ENCODE measurements around the gene INF2.

Gene INF2

DNA sequence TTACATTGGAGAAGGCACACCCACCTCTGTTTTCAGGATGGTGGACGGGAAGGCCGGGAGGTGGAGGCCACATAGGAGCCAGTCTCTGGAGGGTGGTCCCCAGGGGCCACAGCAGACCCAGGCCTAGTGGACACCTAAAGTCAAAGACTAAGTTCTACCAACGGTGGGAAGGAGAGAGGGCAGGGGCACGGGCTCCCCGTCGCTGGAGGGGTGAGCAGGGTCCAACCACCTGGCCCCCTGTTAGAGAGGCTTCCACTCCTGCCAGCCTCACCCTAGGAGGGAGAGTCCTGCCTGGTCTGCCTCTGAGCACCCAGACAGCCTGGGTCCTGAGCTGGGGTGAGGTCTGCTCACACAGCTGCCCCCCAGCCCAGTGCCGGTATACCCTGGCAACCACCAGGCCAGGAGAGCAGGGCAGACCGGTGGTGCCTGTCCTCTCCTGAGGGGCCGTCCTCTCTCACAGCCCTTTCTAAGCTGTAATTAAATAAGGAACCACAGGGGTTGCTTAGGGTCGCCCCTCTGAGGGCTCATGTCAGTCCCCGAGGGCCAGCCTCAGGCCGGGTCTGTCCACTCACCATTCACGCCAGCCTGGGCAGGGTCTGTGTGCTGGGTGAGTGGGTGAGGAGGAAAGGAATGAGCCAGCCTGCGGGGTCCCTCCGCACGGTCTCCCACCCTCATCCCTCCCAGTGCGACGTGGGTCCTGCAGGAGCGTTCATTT lies 2.3 kb downstream of the INF2 start:
- DNase-seq = no peak

DNA sequence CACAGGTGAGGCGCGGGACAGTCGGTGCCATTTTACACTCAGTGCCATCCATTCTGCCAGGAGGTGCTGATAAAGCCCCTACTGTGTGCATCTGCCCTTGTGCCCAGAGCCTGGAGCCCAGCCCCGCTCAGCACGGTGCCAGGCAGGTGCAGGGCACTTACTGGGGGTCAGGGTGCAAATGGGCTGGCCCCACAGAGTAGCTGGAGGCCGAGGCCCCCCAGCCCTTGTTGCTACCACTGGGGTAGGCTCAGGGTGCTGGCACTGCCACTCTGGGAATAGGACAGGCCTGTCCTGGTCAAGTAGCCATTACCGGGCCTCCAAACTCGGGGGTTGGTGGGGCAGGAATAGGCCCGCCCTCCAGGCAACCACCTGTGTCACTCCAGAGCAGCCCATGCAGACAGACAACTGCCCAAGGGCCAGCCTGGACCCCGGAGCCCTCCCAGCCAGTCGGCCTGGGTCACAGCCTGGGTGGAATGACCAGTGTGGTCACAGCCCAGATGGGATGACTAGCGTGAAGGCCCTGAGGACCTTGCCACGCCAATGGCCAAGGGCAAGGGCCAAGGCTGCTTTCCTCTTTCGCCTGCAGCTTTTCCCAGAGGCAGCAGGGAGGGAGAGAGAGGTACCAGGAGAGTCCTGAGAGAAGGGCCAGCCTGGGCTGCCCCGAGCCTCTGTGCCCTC lies 3.0 kb downstream of the INF2 start:
- no peak for DNase-seq

DNA sequence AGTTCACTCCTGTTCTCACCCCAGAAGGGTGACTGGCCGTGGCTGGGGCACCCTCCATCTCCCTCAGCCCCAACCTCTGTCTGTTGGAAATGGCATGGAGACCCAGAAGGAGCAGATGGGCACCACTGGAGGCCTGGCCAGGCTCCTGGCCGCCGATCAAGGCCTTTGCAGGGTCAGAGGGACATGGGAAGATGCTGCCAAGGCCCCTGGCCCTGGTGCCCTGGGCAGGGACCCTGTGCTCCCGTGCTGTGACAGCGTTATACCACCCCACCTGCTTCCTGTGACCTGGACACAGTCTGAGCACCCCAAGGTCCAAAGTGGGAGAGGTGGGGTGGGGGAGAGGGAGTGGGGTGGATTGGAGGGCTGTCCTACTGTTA lies 3.5 kb downstream of the INF2 start:
- DNase-seq = no peak

DNA sequence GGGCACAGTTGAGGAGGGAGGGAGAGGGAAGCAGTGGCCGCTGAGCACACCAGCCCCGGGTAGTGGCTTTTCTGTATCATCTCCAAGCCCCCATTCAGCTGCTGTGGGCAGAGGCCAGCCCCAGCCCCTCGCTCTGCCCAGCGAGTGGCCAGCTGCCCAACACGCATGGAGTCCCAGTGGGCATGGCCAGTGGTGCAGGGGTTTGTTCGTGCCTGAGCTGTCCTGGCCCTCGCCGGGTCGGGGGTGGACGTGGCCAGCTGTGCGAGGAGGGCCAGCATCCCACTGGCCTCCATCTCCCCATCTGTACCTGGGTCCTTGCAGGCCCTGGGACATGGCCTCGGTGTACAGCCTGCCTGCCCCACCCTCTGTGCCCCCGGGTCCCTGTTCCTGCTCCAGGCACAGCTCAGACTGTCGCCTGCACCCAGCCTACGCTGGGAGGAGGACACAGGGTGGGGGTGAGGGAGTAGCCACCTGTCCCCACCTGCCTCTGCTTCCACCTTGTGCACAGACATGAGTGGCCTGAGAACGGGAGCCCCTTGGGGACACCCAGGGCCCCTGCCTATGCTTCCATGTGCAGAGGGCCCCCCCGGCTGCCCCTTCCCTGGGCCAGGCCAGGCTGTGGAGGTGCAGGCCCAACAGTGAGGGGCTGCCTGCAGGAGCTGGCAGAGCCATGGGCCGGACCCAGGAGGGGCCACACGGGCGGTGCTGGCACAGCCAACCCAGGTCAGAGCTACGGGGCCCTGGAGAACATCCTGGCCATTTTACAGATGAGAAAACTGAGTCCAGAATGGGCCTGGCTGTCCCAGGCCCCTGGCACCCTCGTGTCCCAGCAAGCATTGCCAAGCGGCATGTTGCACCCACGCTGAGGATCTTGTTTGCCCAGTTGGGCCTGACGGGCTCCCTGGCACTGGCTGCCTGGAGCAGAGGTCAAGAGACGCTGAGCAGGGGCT lies 4.3 kb downstream of the INF2 start:
- DNase-seq = no peak

DNA sequence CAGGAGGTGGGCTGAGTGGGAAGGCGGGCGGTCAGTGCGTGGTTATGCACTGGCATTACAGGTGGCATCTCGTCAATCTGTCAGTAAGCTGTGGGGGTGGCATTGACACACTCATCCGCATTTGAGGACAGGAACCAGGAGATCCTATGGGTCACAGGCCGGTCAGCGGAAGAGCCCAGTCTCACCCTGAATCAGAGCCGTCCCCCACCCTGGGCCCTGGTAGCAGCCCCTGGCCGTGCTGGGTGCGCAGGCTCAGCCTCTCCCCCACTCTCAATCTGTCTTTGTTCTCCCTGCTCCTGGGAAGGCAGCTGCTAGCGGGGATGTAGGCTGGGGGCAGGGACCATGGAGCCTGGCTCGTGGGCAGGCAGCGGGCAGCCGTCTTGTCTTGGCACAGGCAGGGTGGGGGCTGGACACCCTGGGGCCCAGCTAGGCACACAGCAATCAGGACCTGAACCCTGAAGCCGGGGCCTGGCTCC lies 5.1 kb downstream of the INF2 start:
- no peak for DNase-seq

DNA sequence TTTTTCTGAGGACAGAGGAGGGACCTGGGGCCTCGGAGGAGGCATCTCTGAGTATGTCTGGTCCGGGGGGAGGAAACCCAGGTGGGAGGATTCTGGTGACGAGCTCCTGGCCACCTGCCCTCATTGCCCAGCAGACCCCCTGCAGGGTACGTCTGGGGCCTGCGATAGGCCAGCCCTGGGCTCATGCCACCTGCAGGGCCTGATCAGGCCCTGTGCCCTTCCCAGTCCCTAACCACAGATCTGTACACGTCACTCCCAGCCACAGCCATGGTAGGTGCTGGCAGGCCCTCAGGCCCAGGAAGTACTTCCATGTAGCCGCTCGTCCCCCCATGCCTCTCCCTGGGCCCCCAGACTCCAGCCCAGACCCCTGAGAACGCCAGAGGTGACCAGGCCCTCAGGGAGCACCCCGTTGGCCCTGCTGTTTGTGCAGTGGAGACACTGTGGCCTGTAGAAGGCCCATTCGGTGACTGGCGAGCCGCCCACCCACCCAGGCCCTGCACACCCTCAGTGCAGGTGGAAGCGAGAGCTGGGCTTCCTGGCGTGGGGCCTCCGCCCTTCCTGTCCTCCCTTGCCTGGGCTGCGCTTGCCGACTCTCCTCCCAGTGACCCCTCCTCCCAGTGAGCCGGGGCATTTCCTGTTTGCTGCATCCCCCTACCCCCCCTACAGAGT lies 5.7 kb downstream of the INF2 start:
- no peak for DNase-seq

DNA sequence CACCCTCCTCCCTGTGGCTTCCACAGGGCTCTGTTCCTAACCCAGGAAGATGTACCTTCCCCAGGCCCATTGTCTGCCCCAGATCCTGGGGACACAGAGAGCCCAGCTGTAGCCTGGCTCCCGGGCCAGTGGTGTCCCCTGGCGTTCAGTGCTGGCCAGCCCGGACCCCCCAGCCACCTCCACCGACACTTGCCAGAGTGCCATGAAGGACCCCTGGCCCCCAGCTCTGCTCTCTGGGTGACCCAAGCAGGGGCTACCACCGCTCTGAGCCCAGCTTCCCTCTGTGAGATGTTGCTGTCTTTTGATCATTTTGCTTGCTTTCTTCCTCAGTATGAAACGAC lies 6.2 kb downstream of the INF2 start:
- DNase-seq = no peak

DNA sequence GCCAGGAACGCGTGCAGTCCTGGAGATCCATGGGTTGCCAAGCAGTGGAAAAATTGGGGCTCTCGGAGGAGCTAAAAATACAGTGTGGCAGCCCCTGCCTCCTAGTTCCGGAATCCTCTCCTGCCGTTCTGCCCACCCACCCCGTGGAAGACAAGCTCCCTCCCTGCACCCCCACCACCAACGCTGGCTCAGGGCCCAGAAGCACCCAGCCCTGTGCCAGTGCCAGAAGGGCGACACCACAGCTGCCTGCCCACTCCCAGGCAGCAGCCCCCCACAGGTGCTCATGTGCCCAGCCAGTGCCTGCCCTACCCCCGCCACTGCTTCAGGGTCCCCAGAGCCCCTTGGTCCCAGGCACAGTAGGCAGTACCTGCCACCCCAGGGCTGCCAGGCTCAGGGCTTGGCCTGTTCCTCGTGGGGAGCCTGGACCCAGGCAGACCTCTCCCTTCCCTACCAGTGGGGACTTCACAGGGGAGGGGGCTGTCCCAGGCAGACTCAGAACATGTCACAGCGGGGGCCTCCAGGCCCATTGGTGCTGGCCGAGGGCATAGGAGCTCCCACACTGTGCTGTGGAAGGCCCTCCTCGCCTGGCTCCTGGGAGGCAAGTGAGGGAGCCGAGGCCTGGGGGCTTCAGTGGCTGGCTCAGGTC lies 7.4 kb downstream of the INF2 start:
- no peak for DNase-seq

DNA sequence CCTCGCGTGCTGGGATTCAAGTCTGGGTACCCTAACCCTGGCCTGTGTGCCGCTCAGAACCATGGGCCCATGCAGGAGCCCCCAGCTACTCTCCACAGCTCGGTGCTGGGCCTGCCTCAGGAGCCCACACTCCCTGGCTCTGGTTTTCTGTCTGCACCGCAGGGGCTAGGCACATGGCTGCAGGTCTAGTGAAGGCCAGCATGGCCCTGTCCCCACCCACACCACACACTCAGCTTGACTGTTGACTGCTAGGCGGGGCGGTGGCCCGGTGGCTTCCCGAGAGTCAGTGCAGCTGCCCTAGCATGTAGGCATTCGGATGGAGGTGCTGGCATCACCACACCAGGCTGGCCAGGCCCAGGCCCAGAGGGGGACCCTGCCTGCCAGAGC lies 7.9 kb downstream of the INF2 start:
- DNase-seq = no peak

DNA sequence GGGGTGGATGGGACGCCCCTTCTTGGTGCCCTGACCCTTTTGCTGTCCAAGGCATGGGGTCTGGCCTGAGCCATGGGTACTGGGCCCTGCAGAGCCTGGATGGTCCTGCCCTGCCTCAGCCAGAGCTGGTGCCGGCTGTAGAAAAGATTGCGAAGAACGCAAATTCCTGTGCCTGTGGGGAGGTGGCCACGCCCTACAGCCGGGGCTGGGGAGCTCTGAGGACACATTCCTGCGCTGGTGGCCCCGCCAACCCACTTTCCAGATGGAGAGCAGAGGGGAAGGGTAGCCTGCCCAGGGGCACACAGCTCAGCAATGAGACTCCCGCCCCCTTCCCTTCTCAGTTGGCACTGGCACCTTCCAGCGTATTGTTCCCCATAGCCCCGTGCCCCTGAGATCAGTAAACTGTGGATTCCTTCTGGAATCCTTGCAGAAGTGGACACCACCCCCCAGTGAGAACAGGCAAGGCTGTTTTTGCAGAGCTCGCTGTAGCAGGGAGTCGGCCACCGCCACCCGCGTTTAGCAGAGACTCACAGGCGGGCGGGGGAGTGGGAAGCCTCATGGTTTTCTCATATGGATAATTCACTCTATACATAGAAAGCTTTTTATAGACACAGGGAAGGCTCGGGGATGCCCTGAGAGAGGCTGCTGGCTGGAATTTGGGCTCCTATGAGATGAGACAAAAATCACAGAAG lies 8.6 kb downstream of the INF2 start:
- no peak for DNase-seq

DNA sequence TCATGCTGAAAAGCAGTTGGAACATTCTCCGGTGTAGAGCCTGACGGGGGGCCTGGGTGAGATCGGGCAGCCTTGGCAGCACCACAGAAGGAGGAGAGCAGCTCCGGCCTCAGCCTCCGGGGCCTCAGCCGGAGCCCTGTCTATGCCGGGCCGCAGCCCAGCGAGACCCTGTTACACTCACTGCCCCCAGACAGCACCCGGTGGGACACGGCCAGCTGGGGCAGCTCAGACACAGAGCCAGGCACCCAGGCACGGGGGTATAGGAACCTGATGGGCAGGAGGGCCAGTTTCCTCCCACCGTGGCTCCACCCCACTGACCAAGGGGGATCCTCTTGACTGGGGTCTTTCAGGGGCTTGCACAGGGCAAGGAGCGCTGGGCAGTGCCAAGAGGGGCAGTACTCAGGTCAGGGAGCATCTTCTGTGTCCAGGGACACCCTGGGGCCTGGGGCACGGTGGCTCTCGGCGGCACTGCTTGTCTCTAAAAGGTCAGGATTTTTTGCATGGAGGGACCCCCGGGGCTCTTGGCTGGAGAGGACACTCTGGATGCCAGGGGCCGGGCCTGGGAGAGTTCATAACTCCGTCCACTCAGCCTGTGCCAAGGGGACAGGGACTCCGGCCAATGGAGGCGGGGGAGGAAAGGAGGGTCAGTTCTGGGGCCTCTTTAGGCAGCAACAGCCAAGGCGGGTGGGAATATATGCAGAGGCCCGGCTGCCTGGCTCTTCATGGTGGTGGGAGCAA lies 9.4 kb downstream of the INF2 start:
- DNase-seq = peak; percentile 76

DNA sequence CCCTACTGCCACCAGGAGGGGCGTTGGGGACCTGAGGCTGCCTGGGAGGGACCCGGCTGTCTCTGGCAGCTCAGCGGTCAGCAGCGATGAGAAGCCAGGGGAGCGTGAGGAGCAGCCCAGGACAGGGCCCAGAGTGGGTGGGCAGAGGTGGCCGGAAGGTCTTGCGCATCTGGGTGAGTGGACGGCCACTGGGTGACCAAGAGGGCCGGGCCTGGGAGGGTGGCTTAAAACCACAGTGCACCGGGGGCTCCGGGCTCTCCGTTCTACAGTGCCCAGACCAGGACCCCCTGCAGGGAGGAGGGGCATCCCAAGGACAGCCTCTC lies 10.0 kb downstream of the INF2 start:
- no peak for DNase-seq

DNA sequence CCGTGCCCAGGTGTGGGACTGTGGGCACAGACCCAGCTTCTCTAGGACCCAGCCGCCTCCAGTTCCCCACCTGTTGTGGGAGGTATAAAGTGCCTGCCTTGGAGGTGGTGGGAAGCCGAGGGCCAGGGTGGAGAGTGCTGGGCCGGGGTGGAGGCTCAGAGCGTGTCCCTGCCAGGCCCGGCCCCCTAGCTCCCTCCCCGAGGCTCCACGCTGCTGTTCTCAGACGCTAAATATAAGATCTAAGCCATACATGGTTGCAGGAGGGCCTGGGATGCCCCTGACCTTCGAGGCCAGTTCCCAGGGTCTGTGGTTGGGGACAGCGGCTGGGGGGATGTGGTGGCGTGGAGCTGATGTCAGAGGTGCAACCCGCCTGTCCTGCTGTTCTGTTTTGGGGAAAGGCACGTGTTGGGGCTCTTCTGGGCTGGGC lies 10.8 kb downstream of the INF2 start:
- no peak for DNase-seq

DNA sequence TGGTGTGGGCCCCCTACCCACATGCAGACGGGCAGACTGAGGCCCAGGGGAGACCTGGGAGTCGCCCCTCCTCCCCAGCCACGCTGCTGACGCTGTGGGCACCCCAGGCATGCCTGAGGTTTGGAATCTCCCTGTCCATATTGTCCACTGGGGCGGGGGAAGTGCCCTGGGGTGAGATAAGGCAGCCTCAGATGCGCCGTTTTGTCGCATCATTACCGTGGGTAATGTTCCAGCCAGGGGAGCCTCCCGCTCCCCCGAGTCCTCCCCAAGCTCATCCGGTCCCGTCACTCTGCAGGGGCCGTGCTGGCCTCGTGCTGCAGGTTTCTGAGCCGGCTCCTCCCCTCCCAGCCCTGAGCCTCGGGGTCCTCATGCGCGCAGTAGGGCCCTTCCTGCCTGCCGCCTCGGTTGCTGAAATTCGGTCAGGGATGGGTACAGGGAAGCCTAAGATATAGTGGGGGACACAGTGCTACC lies 11.4 kb downstream of the INF2 start:
- DNase-seq = no peak

DNA sequence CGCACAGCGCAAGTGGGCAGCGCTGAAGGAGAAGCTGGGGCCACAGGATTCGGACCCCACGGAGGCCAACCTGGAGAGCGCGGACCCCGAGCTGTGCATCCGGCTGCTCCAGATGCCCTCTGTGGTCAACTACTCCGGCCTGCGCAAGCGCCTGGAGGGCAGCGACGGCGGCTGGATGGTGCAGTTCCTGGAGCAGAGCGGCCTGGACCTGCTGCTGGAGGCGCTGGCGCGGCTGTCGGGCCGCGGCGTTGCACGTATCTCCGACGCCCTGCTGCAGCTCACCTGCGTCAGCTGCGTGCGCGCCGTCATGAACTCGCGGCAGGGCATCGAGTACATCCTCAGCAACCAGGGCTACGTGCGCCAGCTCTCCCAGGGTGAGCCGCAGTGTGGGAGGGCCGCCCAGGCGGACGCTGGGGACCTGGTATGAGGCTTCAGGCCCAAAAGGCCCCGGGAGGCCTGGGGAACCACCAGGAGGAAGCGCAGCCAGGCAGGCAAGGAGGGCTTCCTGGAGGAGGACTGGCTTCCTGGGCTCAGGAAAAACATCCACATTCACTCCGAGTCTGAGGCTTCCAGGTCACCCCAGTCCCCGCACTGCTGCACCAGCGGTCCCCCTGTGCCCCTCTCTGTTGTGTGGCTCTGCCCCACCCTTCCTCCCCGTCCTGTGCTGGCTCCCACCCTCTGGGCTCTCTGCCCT lies 12.1 kb downstream of the INF2 start:
- no peak for DNase-seq

DNA sequence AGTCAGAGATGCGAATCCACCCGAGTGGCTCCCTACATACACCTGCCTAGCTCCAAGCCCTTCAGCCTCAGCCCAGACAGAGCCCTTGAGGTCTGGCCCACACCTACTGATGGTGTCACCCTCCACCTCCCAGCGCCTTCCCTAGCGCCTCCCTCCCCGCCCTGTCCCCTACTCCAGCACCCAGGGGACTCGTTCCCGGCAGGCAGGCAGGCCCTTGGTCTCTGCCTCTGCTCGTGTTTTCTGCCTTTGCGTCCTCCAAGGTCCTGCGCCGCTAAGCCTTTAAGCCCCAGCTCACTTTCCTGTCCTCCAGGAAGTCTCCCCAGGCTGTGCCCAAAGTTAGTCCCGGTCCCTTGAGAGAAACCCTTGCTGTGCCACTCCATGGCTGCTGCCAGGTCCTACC lies 12.7 kb downstream of the INF2 start:
- DNase-seq = no peak

DNA sequence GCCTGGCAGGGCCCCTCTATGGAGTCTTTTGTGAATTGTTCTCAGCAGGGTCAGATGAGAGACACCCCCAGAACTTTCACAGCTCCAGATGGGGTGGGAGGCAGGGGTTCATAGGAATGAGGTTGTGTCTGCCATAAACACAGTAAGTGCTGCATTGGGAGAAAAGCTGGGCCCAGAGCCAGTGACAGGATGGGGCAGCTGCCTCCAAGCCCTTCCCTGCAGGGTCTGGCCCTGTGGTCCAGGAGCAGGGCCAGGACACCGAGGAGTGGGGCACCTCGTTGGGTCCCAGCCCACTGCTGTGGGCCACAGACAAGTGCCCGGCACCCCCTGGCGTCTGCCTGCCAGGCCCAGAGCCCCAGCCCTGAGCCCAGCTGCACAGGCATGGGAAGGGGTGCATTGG lies 13.3 kb downstream of the INF2 start:
- DNase-seq = no peak

DNA sequence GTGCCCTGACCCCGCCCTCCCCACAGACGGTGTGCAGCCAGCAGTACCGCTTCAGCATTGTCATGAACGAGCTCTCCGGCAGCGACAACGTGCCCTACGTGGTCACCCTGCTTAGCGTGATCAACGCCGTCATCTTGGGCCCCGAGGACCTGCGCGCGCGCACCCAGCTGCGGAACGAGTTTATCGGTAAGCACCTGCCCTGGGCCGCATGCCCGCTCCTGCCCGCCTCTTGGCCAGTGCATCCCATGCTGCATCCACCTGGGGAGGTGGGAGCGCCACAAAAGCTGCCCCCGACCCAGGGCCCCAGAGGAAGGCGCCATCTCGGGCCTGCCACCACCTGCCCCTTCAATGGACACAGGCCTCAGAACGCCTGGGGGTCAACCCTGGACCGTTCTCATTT lies 13.9 kb downstream of the INF2 start:
- no peak for DNase-seq

DNA sequence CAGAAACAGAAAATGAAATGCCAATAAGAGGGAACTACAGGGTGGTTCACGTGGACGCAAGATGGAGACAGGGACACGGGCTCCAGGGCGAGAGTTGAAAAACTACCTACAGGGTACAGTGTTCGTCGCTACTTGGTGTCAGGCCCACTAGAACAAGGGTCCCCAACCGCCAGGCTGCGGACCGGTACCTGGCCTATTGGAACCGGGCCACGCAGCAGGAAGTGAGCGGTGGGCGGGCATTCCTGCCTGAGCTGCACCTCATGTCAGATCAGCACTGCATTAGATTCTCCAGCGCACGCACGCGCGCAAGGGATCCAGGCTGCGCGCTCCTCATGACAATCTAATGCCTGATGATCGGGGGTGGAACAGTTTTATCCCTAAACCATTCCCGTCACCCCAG lies 14.8 kb downstream of the INF2 start:
- DNase-seq = no peak

DNA sequence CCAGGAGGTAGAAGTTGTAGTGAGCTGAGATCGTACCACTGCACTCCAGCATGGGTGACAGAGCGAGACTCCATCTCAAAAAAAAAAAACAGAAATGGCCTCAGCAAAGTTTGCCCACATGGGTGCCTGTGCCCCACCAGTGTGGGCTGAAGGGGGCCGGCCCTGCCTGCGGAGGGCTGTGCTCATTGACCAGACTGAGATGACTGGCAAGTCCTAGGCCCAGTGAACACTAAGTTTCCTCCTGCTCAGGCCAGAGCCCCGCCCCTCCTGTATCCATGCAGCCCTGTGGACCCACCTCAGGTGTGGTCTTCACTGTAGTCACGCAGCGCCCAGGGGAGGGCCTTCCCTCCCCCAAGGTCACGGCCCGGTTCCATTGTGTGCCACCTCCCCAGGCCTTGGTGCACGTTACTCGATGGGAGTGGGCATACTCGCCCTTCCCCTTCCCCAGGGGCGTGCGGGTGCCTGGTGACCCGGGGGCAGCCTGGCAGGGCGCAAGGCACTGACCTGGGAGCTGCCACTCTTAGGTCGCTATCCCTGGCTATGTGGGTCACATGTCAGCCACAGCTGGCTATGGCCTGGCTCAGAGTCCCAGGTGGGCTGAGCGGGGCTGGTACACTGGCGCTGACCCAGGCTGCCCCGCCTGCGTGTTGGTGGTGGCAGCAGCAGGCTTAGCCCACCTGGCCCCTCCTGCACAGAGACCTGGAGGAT lies 16.1 kb downstream of the INF2 start:
- no peak for DNase-seq

Data from femur (tissue), 1 donor.